Stimulated activated CD4-positive, alpha-beta T cell treated with anti-CD3 and anti-CD28 coated beads, Interleukin-1b, Interleukin-23, amount 100 ng/mL, for 48 hours (primary cell): ENCODE measurements around the gene TMEM236.

Experiments used
- DNase-seq: peaks from one replicate; pipeline ENCODE4 v3.0.0-alpha.2; 2020

The TMEM236 gene

DNA sequence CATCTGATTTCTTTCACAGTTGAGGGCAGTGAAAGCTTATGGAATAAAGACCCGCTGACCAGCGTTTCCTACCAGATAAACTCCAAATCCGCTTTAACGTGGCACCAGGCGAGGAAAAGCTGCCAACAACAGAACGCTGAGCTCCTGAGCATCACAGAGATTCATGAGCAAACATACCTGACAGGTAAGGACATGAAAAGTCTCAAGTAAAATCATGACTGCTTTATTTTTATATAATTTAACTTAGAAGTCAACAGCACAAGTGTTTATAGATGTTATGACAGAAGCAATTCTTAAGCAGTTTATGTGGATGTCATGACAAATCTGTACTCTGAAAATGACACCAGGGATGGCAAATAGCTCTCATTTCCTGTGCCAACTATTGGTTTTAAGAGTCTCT lies 81.7 kb downstream of the TMEM236 start:
- DNase-seq = no peak

DNA sequence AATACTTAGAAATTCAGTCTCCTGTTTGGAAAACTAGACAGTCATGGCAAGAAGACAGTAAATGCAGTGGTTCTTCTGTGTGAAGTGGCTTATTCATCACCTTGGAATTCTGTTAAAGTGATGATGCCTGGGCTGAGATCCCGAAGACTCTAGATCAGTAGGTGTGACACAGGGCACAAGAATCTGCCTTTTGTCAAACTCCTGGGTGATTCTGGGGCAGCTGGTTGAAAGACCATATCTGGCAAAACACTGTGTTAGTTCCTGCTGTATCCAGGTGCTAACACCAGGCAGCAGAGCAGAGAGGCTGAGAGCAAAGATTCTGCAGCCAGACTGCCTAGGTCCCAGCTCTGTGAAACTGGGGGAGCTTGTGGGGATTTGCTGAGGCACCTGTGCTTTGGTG lies 83.7 kb downstream of the TMEM236 start:
- DNase-seq = no peak

DNA sequence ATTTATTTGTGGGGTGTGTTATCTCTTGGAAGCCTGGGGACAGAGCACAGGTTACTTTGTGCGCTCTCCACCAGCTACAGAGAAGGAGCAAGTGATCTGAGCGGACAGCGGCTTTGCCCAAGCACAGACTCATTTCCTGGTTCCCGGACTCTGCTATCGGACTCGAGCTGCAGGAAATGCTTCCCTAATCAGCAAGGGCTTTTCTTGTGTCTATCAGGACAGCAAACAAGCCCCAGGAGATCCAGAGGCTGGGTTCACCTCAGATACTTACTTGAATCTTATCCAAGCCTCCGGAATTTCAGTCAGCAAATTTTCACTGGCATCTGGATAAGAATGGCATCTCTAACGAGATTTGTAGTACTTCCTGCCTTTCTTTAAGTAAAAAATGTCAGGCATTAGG lies 84.9 kb downstream of the TMEM236 start:
- no peak for DNase-seq

DNA sequence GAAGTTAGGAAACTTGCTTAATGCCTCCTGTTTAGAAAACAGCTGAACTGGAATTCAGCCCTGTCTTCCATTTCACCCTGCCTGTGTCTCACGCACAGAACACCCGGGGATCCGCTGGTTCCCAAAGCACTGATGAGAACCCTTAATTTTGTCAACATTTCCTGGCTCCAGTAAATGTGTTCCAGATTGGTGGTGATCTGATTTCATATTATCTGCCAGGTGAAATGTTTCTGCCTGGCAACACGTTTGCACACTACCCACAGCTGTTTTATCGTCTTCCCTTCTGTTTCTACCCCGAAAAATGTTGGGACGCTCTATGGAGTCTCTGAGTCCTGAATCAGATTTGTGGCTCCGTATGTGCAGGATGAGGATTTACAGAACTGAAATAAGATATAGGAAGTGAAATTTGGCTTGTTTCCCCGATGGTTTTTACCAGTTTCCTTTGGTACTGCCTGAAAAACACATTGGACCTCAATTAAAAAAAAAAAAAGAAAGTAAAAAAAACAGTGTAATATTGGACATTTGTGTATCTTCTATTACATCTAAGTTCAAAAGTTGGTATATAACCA lies 86.2 kb downstream of the TMEM236 start:
- no peak for DNase-seq

DNA sequence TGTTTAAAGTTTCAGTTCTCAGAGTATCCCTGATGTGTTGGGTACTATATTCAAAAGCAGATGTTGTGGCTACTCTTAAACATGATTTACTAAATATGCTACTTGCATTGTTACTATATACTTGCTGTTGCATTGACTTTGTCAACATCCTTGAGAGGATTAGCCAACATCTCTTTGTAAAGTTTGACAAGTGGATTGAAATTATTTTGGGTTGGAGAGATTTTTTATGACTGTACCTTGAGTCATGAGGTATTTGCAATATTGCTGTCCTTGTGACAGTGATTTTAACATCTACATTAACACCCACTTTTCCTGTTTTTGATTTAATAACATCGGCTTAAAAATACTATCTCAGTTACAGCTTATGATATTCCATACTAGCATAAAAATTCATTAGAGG lies 89.0 kb downstream of the TMEM236 start:
- DNase-seq = no peak

DNA sequence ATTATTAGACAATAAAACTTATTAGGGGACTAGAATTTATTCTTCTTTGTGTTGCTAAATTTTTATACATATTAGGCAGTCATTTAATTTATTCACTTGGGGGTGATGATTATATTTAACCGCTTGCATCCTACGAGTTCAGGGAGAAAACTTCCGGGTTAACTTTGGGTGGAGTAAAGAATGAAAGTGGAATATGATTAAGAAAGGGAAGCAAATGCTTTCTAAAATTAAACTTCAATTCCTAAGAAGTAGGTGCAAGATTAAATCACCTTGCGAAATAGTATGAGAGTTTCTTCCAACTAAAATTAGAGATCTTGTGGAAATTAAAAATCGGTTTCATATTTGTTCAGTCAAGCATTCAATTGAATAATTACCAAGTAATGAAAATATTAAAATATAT lies 90.6 kb downstream of the TMEM236 start:
- DNase-seq = no peak

DNA sequence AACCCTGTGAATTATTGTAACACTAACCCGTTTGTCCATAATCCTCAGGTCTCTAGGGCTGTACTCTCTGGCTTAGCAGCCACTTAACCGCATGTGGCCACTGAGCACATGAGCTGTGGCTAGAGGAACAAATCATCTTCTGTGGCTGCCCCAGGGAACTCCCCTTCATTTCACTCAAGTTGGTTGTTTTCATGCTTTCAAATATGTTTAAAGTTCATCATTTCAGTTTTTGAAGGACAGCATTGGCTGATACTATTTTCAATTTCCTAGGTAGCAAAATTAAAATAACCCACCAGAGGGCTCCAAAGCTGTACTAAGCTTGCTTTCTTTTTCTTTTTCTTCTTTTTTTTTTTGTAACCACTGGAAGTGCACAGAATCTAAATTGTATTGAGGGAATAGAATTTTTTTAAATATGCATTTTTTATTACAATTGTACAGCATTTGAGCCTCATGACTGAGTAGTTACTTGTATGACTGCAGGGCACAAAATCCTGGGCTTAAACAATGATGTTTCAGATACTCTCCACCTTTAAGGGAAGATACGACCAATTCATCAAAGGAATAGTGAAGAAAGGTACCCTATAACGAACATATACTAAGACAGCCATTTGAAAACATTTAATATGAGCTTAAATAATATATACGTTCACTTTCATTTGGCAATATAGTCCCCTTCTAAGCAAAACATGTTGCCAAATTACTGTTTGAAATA lies 95.7 kb downstream of the TMEM236 start:
- DNase-seq = no peak

DNA sequence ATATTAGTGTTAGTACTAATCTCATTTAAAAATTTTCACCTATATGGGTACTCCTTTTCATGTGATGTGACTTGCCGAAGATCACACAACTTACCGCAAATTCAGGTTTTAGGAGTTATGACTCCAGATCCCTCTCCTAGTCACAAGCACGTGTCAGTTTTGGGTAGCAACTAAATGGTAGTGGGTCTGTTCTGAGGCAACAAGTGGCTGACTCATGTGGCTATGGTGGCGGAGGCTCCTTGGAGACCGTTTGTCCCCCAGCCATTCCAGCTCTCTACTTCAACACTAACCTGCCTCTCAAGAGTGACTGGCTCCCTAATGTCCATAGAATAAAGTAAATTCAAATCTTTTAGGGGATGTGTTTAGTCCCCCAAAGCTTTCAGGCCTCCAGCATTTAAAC lies 96.6 kb downstream of the TMEM236 start:
- no peak for DNase-seq
